ENCODE measurements around the gene LDAF1. TPM values are rescaled to one million over a fixed set of nuclear protein-coding genes. Genes with fewer than 3 reads are reported as not detected.

The LDAF1 gene
- total and polyA plus RNA-seq, 10 of the 15 experiments (the other 5 are each of a cell fraction or from before 2014, with no cell fraction given) = 4.6 to 21.4 (median 6.6) TPM

DNA sequence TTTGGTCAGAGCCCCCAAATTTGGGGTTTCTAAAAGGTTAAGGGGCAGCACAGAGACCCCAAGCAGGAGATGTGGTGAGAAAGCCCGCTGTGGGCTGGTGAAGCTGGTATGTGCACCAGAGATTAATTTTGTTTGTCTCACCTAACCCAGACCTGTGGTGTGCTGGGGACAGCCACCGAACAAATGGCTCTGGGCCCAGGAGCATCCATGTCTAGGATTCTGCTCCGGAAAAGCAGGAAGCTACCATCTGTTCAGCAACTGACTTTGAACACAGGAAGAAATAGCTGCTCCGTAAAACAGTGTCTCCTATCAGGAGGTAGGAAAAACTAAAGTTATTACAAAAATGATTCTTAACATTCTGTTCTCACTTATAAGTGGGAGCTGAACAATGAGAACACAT lies 55.6 kb downstream of the LDAF1 start:
- 64% methylated on average over 4 of the region's 4 CpGs for WGBS (ENCODE audit: insufficient coverage, insufficient replicate concordance, low lambda C conversion rate, missing lambda C conversion rate)
- no peaks in the 10 kb centered on the region for H3K4me1 ChIP-seq (ENCODE audit: control insufficient read depth, insufficient read depth, low read length)
- H4K20me1 ChIP-seq (ENCODE audit: control insufficient read depth, insufficient read depth) = no peaks in the 10 kb centered on the region
- H3K27me3 ChIP-seq (replicated peaks in 1 of 2; ENCODE audit: control insufficient read depth in 2 of 2, insufficient read depth in 2 of 2, low read length in 1 of 2) = no peaks in the 10 kb centered on the region
- no peak overlapping the region for H3K4me3 ChIP-seq
- H3K9ac ChIP-seq (ENCODE audit: control insufficient read depth, insufficient read depth, low read length) = no peak overlapping the region
- ChIA-PET SMC1A (ENCODE audit: uncharacterized antibody, unreplicated experiment) (interaction anchor here (0.7 to 1.0 kb wide), 2 partner anchors 19 to 88 kb away, joined by 3 read pairs; no protein-coding TSS in a partner anchor), CTCF (interaction anchor here (1.4 kb wide), 1 partner anchor 25 kb away, joined by 4 read pairs; no protein-coding TSS in a partner anchor), RAD21 (ENCODE audit: unreplicated experiment) (no interaction called here), POLR2A (no interaction called here)
- no peak for DNase-seq (ENCODE audit: low read depth, low spot score)
- H3K4me2 ChIP-seq (ENCODE audit: control insufficient read depth, insufficient read depth) = no peak overlapping the region
- in situ Hi-C loops (cut with MboI) = no loop called here
- no peaks in the 10 kb centered on the region for H3K79me2 ChIP-seq (ENCODE audit: control insufficient read depth, insufficient read depth, low read length)
- no peak for TF ChIP-seq ZNF274 (IDR thresholded peaks at IDR 0.05; ENCODE audit: insufficient read depth, insufficient read length)
- TF ChIP-seq YBX1 (IDR thresholded peaks at IDR 0.05) = no peak
- TF ChIP-seq BHLHE40 (IDR thresholded peaks at IDR 0.05; ENCODE audit: borderline replicate concordance in 1 of 2, low read depth in 2 of 2, low read length in 1 of 2) = no peak
- TF ChIP-seq, protein P1, sequence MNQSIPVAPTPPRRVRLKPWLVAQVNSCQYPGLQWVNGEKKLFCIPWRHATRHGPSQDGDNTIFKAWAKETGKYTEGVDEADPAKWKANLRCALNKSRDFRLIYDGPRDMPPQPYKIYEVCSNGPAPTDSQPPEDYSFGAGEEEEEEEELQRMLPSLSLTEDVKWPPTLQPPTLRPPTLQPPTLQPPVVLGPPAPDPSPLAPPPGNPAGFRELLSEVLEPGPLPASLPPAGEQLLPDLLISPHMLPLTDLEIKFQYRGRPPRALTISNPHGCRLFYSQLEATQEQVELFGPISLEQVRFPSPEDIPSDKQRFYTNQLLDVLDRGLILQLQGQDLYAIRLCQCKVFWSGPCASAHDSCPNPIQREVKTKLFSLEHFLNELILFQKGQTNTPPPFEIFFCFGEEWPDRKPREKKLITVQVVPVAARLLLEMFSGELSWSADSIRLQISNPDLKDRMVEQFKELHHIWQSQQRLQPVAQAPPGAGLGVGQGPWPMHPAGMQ (IDR thresholded peaks at IDR 0.05; ENCODE audit: borderline replicate concordance) = no peak
- no peak for TF ChIP-seq MTA3 (IDR thresholded peaks at IDR 0.05; ENCODE audit: borderline replicate concordance, low read length)
- no peak for TF ChIP-seq EZH2 (IDR thresholded peaks at IDR 0.05; ENCODE audit: borderline replicate concordance, control insufficient read depth, low read depth, low read length)
- TF ChIP-seq RAD51 (IDR thresholded peaks at IDR 0.05) = no peak
- TF ChIP-seq TCF12 (IDR thresholded peaks at IDR 0.05; ENCODE audit: low read depth, low read length) = no peak
- TF ChIP-seq, protein P2, sequence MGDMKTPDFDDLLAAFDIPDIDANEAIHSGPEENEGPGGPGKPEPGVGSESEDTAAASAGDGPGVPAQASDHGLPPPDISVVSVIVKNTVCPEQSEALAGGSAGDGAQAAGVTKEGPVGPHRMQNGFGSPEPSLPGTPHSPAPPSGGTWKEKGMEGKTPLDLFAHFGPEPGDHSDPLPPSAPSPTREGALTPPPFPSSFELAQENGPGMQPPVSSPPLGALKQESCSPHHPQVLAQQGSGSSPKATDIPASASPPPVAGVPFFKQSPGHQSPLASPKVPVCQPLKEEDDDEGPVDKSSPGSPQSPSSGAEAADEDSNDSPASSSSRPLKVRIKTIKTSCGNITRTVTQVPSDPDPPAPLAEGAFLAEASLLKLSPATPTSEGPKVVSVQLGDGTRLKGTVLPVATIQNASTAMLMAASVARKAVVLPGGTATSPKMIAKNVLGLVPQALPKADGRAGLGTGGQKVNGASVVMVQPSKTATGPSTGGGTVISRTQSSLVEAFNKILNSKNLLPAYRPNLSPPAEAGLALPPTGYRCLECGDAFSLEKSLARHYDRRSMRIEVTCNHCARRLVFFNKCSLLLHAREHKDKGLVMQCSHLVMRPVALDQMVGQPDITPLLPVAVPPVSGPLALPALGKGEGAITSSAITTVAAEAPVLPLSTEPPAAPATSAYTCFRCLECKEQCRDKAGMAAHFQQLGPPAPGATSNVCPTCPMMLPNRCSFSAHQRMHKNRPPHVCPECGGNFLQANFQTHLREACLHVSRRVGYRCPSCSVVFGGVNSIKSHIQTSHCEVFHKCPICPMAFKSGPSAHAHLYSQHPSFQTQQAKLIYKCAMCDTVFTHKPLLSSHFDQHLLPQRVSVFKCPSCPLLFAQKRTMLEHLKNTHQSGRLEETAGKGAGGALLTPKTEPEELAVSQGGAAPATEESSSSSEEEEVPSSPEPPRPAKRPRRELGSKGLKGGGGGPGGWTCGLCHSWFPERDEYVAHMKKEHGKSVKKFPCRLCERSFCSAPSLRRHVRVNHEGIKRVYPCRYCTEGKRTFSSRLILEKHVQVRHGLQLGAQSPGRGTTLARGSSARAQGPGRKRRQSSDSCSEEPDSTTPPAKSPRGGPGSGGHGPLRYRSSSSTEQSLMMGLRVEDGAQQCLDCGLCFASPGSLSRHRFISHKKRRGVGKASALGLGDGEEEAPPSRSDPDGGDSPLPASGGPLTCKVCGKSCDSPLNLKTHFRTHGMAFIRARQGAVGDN (IDR thresholded peaks at IDR 0.05) = no peak
- no peak for TF ChIP-seq RELA (IDR thresholded peaks at IDR 0.05; ENCODE audit: borderline replicate concordance, partially characterized antibody)
- TF ChIP-seq, protein P3, sequence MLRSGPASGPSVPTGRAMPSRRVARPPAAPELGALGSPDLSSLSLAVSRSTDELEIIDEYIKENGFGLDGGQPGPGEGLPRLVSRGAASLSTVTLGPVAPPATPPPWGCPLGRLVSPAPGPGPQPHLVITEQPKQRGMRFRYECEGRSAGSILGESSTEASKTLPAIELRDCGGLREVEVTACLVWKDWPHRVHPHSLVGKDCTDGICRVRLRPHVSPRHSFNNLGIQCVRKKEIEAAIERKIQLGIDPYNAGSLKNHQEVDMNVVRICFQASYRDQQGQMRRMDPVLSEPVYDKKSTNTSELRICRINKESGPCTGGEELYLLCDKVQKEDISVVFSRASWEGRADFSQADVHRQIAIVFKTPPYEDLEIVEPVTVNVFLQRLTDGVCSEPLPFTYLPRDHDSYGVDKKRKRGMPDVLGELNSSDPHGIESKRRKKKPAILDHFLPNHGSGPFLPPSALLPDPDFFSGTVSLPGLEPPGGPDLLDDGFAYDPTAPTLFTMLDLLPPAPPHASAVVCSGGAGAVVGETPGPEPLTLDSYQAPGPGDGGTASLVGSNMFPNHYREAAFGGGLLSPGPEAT (IDR thresholded peaks at IDR 0.05; ENCODE audit: low read depth) = no peak
- TF ChIP-seq, protein P4, sequence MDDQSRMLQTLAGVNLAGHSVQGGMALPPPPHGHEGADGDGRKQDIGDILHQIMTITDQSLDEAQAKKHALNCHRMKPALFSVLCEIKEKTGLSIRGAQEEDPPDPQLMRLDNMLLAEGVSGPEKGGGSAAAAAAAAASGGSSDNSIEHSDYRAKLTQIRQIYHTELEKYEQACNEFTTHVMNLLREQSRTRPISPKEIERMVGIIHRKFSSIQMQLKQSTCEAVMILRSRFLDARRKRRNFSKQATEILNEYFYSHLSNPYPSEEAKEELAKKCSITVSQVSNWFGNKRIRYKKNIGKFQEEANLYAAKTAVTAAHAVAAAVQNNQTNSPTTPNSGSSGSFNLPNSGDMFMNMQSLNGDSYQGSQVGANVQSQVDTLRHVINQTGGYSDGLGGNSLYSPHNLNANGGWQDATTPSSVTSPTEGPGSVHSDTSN (IDR thresholded peaks at IDR 0.05; ENCODE audit: insufficient replicate concordance, low read depth, low read length) = no peak
- no peak for TF ChIP-seq DPF2 (IDR thresholded peaks at IDR 0.05)
- ATAC-seq = no peak
- H3K36me3 ChIP-seq (ENCODE audit: control insufficient read depth in 2 of 2, insufficient read depth in 2 of 2, low read length in 1 of 2) = no peaks in the 10 kb centered on the region
- H2AFZ ChIP-seq (ENCODE audit: control insufficient read depth, low read depth, low read length) = no peak overlapping the region
- BruUV-seq (replicated peaks) = no TSS peak
- intact Hi-C loops (cut with micrococcal nuclease; ENCODE audit: unreplicated experiment) = no loop called here
- no peaks in the 10 kb centered on the region; the same call in 2 of the 3 replicates for H3K9me3 ChIP-seq (replicated peaks; ENCODE audit: control insufficient read depth, insufficient read depth, low read length)
- no peak overlapping the region for H3K27ac ChIP-seq (ENCODE audit: control insufficient read depth, insufficient read depth)
- no peak for FAIRE-seq
